ENCODE data around the gene GINS3. TPM values are rescaled to one million over a fixed set of nuclear protein-coding genes. Genes with fewer than 3 reads are reported as not detected.

GINS3 gene
- total RNA-seq, 1 donor from 2014 or later, result 18.5 TPM

Other genes with a start within 250 kb of the GINS3 start
- 68.5 and 70.0 TPM in 2 replicates for gene CSNK2A2, start 194.4 kb upstream of the GINS3 start, total RNA-seq
- not detected in 2 replicates for gene PRSS54, start 97.4 kb upstream of the GINS3 start, total RNA-seq
- gene NDRG4, start 107.7 kb downstream of the GINS3 start, total RNA-seq, result 0.25 and 0.66 TPM in 2 replicates
- gene SETD6, start 123.0 kb downstream of the GINS3 start, total RNA-seq, result 15.7 and 17.6 TPM in 2 replicates
- gene CNOT1, start 237.4 kb downstream of the GINS3 start, total RNA-seq, result 245 and 247 TPM in 2 replicates